ENCODE data around the gene SLC6A6.

Gene SLC6A6

DNA sequence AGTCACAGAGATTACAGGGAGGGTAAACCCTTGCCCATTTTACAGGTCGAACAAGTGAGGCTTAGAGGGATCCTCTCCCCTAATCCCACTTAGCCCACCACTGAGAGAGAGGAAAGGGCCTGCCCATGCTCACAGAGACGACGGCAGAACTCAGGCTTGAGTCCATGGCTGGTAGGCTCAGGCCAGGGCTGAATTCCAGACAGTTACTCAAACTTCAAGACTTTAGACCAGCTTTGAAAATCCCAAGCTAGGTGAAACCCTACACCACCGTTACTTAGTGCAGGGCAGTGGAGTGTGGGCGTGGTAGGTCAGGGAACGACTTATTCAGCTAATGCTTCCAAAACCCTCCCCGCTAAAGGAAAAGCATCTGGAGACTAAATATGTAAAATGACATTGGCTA is 121.4 kb downstream of the SLC6A6 start:
- DNase-seq (ENCODE audit: low spot score), result no peak

DNA sequence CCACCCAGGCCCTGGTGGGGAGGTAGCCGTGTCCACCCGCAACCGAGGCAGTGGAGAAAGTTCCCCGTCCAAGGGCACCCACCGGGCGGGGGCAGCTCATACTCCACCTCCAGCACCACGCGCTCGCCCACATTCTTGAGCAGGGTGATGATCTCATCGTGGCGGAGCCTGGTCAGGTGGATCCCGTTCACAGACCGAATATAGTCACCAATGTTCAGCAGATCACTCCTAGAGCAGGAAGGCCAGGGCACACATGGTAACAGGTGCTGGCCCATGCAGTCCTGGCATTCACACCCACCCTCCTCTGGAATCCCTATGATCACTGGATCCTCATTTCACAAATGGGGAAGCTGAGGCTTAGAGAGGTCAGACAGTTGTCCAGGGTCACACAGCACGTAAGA is 121.9 kb downstream of the SLC6A6 start:
- DNase-seq (ENCODE audit: low spot score), result no peak

DNA sequence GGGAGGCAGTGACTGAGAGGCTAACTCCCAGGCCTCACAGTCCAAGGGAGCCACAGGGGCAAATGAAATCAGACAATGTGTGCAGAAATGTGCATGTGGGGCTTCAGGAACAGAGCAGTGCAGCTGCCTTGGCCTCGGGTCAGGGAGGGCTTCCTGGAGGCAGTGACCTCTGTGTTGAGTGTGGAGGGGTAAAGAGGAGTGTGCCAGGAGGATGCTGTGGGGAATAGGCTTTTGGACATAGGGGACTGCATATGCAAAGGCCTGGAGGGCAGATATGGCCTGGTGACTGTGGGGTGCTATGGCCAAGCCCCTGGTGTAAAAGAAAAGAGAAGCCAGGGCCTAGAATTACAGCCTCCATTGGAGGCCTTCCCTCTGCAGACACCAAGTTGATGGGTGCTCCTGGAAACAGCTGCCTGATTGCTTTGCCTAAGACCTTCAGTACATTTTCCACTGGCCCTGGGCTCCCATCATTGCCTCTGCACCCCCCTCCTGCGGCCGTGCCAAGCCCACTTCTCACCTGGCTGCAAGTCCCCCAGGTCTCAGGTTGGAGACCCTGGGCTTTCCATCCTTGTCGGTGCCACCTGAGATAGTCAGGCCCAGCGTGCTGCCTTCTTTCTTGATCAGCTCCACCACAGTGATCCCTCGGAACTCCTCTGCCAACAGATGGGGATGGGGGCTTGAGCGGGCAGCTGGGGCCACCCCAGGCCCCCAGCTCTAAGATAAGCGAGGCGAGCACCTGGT is 122.7 kb downstream of the SLC6A6 start:
- DNase-seq (ENCODE audit: low spot score), result no peak

DNA sequence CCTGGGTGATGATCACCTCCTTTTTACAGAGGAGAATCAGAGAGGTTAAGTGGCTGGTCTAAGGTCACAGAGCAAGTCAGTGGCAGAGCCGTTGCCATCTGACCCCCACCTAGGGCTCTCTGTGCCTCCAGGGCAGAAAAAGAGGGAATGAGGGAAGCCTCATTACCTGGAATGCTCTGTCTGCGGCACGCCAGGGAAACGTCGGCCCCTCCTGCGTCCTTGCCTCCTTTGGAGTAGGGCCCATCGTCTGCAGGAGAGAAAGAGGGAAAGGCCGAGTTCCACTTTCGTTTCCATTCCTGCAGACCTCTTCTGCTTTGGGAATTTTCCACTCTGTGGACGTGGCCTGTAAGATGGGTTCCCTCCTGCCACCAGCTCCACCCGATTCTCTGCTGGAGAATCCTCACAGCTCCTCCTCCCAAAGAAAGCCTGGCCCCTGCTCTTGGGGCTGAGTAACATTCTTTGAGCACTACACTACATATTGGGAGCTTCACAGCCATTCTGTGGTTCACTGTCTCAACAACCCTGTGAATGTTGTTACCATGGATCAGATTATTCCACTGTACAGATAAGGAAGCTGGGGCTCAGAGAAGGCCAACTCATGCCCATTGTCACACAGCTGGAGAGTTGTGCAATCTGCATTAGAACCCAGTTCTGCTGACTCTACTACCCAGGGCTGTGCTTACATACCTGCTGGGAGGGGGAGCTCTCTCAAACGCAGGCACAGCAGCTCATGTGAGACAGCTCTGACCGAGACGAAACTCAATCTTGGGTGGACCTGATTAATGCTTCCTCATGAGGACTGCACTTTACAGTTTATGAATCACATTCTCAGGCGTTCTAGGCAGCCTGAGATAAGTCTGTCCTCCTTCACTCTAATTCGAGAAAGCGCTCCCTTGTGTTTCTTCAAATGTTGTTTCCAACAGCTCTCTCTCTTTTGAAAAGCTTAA is 123.6 kb downstream of the SLC6A6 start:
- peak; percentile 97 for DNase-seq (ENCODE audit: low spot score)

DNA sequence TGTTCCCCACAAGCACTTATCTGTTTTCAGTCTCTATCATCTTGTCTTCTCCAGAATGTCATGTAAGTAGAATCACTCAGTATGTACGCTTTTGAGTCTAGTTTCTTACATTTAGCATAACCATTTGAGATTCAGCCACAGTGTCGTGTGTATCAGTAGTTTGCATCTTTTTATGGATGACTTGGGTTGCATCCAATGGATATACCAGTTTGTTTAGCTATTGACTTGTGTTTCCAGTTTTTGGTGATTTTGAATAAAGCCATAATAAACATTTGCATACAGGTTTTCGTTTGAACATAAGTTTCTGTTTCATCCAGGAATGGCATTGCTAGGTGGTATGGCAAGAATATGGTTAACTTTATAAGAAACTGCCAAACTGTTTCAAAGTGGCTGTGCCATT is 125.7 kb downstream of the SLC6A6 start:
- DNase-seq (ENCODE audit: low spot score), result no peak

DNA sequence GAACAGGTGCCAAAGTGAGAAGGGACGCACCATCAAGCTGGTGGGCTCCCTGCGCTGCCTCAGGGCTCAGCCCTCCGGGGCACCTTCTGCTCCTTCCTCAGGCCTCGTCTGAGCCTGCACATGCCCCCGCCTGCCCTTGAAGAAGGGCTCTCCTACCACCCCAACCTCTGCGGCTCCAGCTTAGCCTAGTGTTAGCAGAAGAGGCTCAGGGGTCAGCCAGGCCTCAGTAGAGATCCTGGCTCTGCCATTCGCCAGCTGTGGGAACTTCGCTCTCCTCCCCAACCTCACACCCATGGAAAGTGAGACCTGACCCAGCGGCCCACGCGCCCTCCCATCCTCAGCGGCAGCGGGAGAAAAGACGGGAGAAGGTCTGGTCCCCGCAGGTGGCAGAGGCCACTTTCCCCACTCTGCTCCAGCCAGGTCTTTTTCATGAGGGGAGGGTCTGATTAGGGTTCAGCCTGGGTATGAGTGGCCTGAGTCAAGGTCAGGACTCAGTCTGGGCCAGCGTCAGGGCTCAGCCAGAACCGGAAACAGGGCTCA is 129.5 kb downstream of the SLC6A6 start:
- no peak for DNase-seq (ENCODE audit: low spot score)

DNA sequence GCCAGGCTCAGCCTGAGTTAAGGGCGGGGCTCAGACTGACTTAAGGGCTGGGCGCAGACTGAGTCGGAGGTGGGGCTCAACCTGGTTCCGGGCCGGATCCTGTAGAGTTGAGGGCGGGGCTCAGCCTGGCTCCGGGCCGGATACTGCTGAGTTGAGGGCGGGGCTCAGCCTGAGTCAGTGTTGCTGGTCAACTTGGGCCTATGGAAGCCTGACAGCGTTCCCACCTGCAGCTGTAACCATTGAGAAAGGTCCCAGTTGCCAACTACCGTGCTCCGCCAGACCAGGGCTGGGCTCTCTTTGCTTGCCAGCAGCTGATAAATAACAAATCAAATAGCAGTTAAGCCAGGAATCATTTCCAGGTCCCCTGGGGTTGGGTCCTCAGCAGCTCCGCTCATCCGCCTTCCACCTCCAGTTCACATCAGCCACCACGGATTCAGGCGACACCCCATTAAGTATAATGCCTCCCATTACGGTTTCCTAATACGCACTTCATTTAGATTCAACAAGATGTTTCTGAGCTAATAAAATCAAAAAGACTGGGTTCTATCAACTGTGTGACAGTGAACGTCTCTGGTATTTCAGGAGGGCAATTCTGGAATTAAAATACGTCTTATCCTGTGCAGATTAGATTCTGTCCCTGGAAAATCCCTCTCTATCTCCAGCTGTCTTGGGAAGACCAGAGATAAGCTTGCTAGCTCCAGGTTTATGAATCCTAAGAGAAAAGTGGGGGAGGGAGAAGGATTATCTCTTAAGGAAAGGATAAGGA is 130.5 kb downstream of the SLC6A6 start:
- no peak for DNase-seq (ENCODE audit: low spot score)

DNA sequence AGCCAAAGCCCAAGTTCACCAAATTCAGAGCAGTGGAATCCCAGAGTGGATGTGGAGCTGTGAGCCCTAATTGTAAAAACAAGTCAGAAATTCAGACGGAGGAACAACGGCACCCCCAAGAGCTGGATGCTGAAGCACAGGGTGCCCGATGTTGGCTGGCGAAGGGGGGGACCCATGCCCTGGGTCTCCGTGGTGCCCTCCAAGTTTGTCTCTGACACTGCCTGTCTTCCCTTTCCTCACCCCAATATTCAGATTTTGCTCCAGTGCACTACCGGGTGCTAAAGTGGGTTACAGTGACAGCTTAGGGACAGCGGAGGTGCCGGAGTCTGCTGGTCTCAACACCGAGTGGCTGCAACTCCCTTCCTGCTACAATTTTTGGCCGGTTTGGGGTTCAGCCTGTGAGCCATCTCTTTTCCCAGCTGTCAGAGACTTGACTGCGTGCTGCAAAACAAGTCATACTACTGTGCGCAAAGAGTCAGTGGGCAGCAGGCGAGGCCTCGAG is 131.1 kb downstream of the SLC6A6 start:
- no peak for DNase-seq (ENCODE audit: low spot score)

DNA sequence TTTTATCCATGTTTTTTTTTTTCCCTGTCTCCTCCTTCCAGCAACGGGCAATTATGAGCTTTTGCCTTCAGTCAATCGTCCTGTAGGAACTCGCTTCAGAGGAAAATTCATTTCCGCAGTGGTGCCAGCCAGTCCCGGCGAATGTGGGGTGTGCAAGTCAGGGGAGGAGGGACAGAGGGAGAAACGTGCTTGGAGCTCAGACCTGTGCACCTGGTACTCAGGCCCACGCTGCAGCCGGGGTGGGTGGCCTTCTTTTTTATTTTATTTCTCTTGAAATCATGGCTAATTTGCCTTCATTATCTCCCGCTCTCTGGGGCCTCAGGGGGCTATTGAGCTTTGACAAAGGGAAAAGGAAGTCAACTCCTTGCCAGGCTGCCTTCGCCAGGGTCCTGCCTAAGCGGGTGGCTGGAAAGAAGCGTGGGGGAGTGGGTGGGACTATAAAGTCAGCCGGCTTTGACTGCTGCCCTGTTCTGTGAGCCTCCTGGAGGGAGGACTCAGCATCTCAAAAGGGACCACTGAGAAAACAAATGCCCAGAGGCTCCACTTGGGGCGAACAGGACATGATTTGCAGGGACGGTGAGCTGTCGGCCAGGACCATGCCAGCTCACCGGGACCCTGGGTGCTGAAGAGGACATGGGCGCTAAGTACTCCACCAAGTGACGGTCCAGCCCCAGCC is 132.2 kb downstream of the SLC6A6 start:
- DNase-seq (ENCODE audit: low spot score), result no peak

DNA sequence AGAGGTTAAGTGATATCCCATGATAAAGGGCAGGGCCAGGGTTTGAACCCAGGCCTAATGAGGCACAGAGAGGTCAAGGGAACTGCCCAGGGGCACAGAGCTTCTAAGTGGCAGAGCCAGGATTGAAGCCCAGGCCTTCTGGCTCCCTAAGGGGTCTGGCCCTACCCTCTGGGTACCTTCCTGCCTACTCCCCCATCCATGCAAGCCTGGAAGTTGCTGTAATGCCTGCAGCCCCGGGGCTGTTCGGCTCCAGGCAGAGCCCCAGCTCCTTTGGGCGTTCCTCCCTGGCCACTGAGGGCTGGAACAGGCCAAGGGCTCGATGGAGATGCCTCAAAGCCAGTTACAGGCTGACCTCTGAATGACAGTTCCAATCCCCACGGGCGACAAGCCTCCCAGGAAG is 133.2 kb downstream of the SLC6A6 start:
- DNase-seq (ENCODE audit: low spot score), result no peak

DNA sequence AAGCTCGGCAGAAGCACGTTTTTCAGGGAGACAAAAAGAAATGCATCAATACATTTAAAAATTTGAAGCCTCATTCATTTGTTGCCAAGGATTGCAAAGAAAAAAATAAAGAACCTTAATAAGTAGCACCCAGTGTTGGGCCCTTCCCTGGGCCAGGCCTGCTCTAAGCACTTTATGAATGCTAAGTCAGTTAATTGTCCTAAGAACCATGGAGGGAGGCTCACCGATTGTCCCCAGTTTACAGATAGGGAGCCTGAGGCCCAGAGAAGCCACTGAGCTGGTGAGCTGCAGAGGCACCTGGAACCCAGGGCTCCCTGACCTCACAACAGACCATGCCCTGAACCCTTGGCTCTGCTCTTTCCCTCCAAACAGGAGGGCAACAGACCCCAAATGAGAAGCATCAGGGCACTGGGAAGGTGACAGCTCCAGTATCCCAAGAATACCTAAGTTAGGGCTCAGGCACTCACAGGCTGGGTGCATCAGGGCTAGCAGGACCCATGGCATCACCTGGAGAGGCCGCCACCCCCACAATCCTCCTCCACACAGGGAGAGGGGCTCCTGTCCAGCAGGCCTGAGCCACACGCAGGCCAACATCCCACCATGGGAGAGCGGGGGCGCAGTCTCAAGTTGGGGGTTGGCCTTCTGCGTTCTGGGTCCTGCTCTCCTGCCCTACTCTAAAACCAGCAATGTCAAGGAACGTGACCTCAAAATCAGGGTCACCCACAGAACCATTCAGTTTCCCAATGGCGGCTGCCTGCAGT is 133.8 kb downstream of the SLC6A6 start:
- DNase-seq (ENCODE audit: low spot score), result no peak

DNA sequence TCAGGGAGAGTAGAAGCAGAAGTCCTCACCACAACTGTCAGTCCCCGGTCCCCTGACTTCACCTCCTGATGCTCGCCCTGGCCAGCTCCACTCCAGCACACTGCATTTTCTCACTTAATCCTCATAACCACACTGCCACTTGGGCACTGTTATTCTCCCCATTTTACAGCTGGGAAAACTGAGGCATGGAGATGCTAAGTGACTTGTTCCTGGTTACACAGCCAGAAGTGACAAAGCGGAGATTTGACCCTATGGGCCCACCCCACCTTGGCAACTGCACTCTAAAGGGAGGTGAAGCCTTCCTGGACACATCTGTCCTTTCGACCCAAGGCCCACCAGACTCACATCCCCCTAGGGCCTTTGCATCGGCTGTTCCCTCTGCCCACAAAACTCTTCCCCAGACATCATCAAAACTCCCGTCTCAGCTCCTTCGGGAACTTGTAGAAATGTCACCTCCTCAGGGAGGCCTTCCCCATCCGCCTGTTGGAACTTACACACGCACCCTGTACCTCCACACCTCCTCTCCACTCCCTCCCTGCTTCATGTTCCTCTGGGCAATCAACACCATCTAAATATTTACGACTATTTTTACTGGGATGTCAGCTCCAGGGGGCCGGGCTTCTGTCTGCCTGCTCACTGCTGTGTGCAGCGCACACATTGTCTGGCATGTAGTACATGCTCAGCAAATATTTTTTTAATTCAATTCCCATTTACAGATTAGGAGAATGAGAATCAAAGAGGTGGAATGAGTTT is 134.6 kb downstream of the SLC6A6 start:
- no peak for DNase-seq (ENCODE audit: low spot score)

DNA sequence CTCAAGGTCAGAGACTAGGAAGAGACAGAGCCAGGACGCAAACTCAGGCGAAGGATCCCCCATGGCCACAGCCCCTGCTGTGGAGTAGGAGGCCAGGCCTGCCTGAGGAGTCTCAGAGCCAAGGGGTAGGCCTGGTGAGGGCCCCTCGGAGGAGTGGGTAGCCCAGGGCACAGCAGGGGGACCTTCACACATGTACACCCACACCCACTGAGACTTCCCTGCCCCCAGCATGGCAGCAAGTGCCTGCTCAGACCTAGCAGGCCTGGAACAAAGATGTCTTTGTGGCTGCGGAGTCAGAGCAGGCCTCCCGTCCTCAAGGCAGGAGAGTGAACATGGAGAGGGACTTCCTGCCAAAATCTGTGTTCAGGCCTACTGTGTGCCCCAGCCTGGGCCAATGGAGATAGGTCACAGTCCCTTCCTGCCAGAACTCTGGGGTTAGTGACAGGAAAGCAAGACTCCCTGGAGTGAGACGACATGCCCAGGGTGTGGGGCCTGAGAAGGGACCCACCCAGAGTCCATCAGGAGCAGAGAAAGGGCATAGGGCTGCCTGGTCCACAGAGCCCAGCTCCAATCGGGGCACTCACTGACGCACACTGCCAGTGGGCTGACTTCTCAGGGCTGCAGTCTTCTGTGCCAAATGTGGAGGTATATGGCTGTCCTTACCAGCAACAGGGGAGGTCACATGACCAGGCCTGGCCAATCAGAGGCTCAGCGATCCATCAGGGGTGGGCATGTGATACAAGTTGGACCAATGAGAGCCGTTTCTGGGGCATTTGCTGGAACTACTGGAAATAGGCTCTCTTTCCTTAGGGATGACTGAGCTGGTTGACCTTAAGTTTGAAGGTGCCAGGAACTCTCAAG is 135.4 kb downstream of the SLC6A6 start:
- DNase-seq (ENCODE audit: low spot score), result peak; percentile 62

DNA sequence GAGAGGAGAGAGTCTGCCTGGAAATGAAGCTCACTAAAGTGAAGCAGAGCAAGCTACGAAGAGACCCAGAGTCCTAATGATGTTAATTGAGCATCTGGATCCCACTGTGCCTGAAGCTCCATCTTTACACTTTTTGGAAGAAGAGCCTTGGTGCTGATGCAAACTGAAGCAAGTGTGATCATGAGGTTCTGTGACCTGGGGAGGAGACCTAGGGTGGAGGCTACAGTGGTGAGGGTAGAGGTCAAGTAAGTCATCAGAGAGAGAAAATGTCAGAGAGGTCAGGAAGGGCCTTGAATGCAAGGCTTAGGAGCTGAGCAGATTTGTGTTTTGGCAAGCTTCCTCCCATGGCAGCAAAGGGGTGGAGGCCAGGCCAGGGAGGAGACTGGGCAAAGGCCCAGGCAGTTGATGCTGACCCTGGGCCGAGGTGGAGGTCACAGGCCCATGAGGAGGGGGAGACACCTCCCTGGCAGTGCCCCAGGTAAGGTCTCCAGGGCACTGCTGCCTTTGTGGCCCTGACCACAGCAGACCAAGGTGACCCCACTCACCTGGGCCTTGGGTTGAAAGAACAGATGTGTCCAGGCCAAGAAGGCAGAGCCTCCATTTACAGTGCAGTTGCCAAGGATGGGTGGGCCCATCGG is 136.2 kb downstream of the SLC6A6 start:
- DNase-seq (ENCODE audit: low spot score), result no peak
